Right cardiac atrium (tissue), 5 donors: ENCODE measurements around the gene MPHOSPH6. TPM values are rescaled to one million over a fixed set of nuclear protein-coding genes. Genes with fewer than 3 reads are reported as not detected.
"Not testable (repeated sequence)": the region's sequence is repeated elsewhere in the genome, so short reads cannot be mapped to it uniquely, and the experiment has no call there.

Experiments
- ATAC-seq, 2 donors: fragments of 200-7000 bp; cut with Tn5 transposase; one replicate each; pipeline versions ENCODE4 v1.8.0 to v1.9.1; 2020; ENCODE audit warnings: moderate library complexity in 2 of 2, mild to moderate bottlenecking in 1 of 2
- DNase-seq, 3 donors: peaks; one replicate each; pipeline ENCODE4 v3.0.0-alpha.2; 2020
- H3K27ac ChIP-seq: one replicate; pipeline ENCODE4 v1.5.1; 2013; ENCODE audit warnings: mild to moderate bottlenecking, low read length, control low read depth, moderate library complexity
- H3K27me3 ChIP-seq: one replicate; pipeline ENCODE4 v1.6.1; 2013; ENCODE audit not compliant: control insufficient read depth, insufficient read depth
- H3K4me1 ChIP-seq: one replicate; pipeline ENCODE4 v1.6.1; 2013; ENCODE audit warnings: low read length; ENCODE audit not compliant: control insufficient read depth, insufficient read depth
- H3K4me3 ChIP-seq: one replicate; pipeline ENCODE4 v1.5.1; 2013; ENCODE audit warnings: low read length, control low read depth
- H3K9me3 ChIP-seq: one replicate; pipeline ENCODE4 v1.6.1; 2013; ENCODE audit warnings: low read length; ENCODE audit not compliant: control insufficient read depth
- WGBS: extraction: QIAGEN DNeasy Blood & Tissue Kit; methylation state at CpG from one replicate; pipeline ENCODE4 v1.1.7; 2013; 5-methylcytosine and 5-hydroxymethylcytosine counted together
- intact Hi-C, 4 donors: fragments of 100-400 bp; cut with DNase I; formaldehyde crosslinking; loops; one replicate each; pipeline versions ENCODE4 v1.11.0 to v1.14.0; 2022 to 2023
- long read RNA-seq, 4 donors: library from polyadenylated mRNA; unstranded; transcript quantifications; one replicate each; pipeline ENCODE4 v2.0.0, GENCODE V29; 2020 to 2021
- polyA plus RNA-seq: library from polyadenylated mRNA; stranded (reverse); fragments of 200-250 nt; gene quantifications from one replicate; pipeline ENCODE4 v1.2.3, GENCODE V29; 2013
- total RNA-seq, 4 donors: library from RNA; stranded (reverse); fragmentation: NEBNext Ultra II Directional; extraction: Animal tissue kit (Norgen Biotek cat#: 25700); gene quantifications; one replicate each; pipeline ENCODE4 v1.2.1, GENCODE V29; 2021
- donor health status: healthy with polysubstance abuse.
- donor health status: DM: no; HTN: yes; CAD: no.
- donor health status: DM: no; HTN: no; CAD: no.
- donor health status: DM: no; HTN: yes; CAD: no; lungs with severe emphysema.
- donor health status: DM: yes; HTN: yes; CAD: no.

MPHOSPH6 gene
- total RNA-seq (10 to 100 TPM in 3 of 4 donors, 1 to 10 TPM in 1; 8.0 to 13.9 (median 10.9) TPM), polyA plus RNA-seq (17.4 TPM)
- long read RNA-seq, donor 1, transcript MPHOSPH6-201 (5 exons, 1,103 nt): major isoform, 13 of 17 reads
- long read RNA-seq, donor 1, partial matches to known transcripts: 0 of 17 reads
- long read RNA-seq, donor 1, other reads (novel, unspliced or antisense): 3 of 17 reads
- long read RNA-seq, donor 2, transcript MPHOSPH6-201 (5 exons, 1,103 nt): major isoform, 10 of 13 reads
- long read RNA-seq, donor 2, partial matches to known transcripts: 2 of 13 reads
- long read RNA-seq, donor 2, other reads (novel, unspliced or antisense): 0 of 13 reads
- long read RNA-seq, donor 3, transcript MPHOSPH6-201 (5 exons, 1,103 nt): major isoform, 9 of 15 reads
- long read RNA-seq, donor 3, partial matches to known transcripts: 2 of 15 reads
- long read RNA-seq, donor 3, other reads (novel, unspliced or antisense): 4 of 15 reads
- long read RNA-seq, donor 4, transcript MPHOSPH6-201 (5 exons, 1,103 nt): major isoform, 5 of 7 reads
- long read RNA-seq, donor 4, partial matches to known transcripts: 0 of 7 reads
- long read RNA-seq, donor 4, other reads (novel, unspliced or antisense): 2 of 7 reads

GRCh38 chr16:82169861-82170845 lies at the start of gene MPHOSPH6:
Gene MPHOSPH6 (minus strand): TSS chr16:82170224. CDS start chr16:82170175, 49 bp downstream.
- no peaks in the 10 kb centered on the region for H3K4me1 ChIP-seq
- no peaks in the 10 kb centered on the region for H3K27me3 ChIP-seq
- WGBS: under 1% methylated on average over 89 of the region's 89 CpGs
- intact Hi-C loops: no loop called here
- ATAC-seq (peak; percentile 99 to 100), DNase-seq (peak; percentile 92 to 97 (median 96))
- H3K9me3 ChIP-seq: no peaks in the 10 kb centered on the region
- peak within 1 kb of the TSS; percentile 83 for H3K4me3 ChIP-seq
- peak within 1 kb of the TSS; percentile 43 for H3K27ac ChIP-seq

- no peaks in the 10 kb centered on the region for H3K4me1 ChIP-seq
- ATAC-seq: peak in 1 of 2 donors; percentile 52
- intact Hi-C loops: loop anchor here in 1 of 4 donors (10.0 kb wide), 1 partner anchor 174 kb away; no protein-coding TSS in a partner anchor
- no peaks in the 10 kb centered on the region for H3K27me3 ChIP-seq
- H3K9me3 ChIP-seq: no peaks in the 10 kb centered on the region
- no peak overlapping the region for H3K4me3 ChIP-seq
- 37% methylated on average over 12 of the region's 12 CpGs for WGBS
- H3K27ac ChIP-seq: no peak overlapping the region
- DNase-seq: peak in 1 of 3 donors; percentile 26
Measured at GRCh38 chr16:82219298-82219697, 49.3 kb upstream of the MPHOSPH6 start.

GRCh38 chr16:82209314-82209713 lies 39.3 kb upstream of the MPHOSPH6 start:
- ATAC-seq, H3K9me3 ChIP-seq, H3K4me1 ChIP-seq, H3K27me3 ChIP-seq, H3K4me3 ChIP-seq, DNase-seq, intact Hi-C loops, H3K27ac ChIP-seq: not testable (repeated sequence)
- 88% methylated on average over 9 of the region's 9 CpGs for WGBS

GRCh38 chr16:82203198-82203597 lies 33.2 kb upstream of the MPHOSPH6 start:
- intact Hi-C loops: no loop called here
- H3K9me3 ChIP-seq: no peaks in the 10 kb centered on the region
- no peaks in the 10 kb centered on the region for H3K4me1 ChIP-seq
- H3K27ac ChIP-seq: no peak overlapping the region
- H3K4me3 ChIP-seq: no peak overlapping the region
- ATAC-seq (no peak), DNase-seq (no peak)
- H3K27me3 ChIP-seq: no peaks in the 10 kb centered on the region

GRCh38 chr16:82201926-82202325 lies 31.9 kb upstream of the MPHOSPH6 start:
- no peaks in the 10 kb centered on the region for H3K9me3 ChIP-seq
- 62% methylated on average over 1 of the region's 1 CpG for WGBS
- H3K4me3 ChIP-seq: no peak overlapping the region
- ATAC-seq (no peak), DNase-seq (no peak)
- H3K4me1 ChIP-seq: no peaks in the 10 kb centered on the region
- no peak overlapping the region for H3K27ac ChIP-seq
- intact Hi-C loops: no loop called here
- H3K27me3 ChIP-seq: no peaks in the 10 kb centered on the region

GRCh38 chr16:82201351-82201750 lies 31.3 kb upstream of the MPHOSPH6 start:
- 55% methylated on average over 2 of the region's 2 CpGs for WGBS
- H3K27ac ChIP-seq: no peak overlapping the region
- no peaks in the 10 kb centered on the region for H3K4me1 ChIP-seq
- ATAC-seq (no peak), DNase-seq (no peak)
- no peaks in the 10 kb centered on the region for H3K27me3 ChIP-seq
- intact Hi-C loops: no loop called here
- H3K4me3 ChIP-seq: no peak overlapping the region
- H3K9me3 ChIP-seq: no peaks in the 10 kb centered on the region

GRCh38 chr16:82199209-82199608 lies 29.2 kb upstream of the MPHOSPH6 start:
- WGBS: 66% methylated on average over 1 of the region's 1 CpG
- H3K4me1 ChIP-seq: no peaks in the 10 kb centered on the region
- ATAC-seq (no peak), DNase-seq (no peak)
- H3K4me3 ChIP-seq: no peak overlapping the region
- no peak overlapping the region for H3K27ac ChIP-seq
- H3K27me3 ChIP-seq: no peaks in the 10 kb centered on the region
- intact Hi-C loops: no loop called here
- H3K9me3 ChIP-seq: no peaks in the 10 kb centered on the region

DNA sequence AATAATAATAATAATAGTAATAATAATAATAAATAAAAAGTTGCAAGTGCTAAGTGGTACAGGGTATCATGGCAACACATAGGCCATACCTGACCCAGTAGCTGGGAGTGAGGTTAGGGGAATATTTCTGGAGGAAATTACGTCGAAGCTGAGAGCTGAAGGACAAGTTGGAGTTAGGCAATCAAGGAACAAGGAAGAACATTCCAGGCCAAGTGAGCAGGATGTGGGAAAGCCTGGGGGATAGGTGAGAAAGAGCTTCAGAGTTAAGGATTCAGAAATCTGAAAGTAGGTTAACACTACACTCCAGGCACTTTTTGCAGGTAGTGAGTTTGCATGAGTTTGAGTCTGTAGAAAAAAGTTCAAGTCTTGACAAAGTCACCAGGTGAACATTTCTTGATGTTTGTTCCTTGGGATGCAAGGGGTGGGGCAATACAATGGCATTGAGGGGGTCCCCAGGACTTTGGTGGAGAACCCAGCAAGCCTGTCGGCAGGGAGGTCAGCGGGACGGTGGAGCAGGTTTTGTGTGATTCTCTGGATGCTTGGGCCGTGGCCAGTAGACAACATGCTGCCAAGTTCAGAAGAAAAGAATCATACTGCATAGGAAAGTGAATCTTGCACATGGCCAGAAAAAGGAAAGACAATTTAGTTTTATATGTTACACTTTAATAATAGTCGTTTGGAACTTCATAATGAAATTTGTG lies 27.7 kb upstream of the MPHOSPH6 start:
- intact Hi-C loops: no loop called here
- Histone ChIP-seq H3K4me1 (no peaks in the 10 kb centered on the region), H3K27me3 (no peaks in the 10 kb centered on the region), H3K4me3 (no peak overlapping the region), H3K9me3 (no peaks in the 10 kb centered on the region), H3K27ac (no peak overlapping the region)
- WGBS: 58% methylated on average over 7 of the region's 7 CpGs
- no peak for DNase-seq
- no peak for ATAC-seq

- no peaks in the 10 kb centered on the region for H3K27me3 ChIP-seq
- DNase-seq (no peak), ATAC-seq (peak in 1 of 2 donors; percentile 50)
- no peaks in the 10 kb centered on the region for H3K4me1 ChIP-seq
- no peak overlapping the region for H3K4me3 ChIP-seq
- 42% methylated on average over 2 of the region's 2 CpGs for WGBS
- H3K9me3 ChIP-seq: no peaks in the 10 kb centered on the region
- intact Hi-C loops: no loop called here
- no peak overlapping the region for H3K27ac ChIP-seq
Measured at GRCh38 chr16:82195917-82196494, 26.0 kb upstream of the MPHOSPH6 start.

GRCh38 chr16:82194086-82194485 lies 24.1 kb upstream of the MPHOSPH6 start:
- no peaks in the 10 kb centered on the region for H3K9me3 ChIP-seq
- ATAC-seq (no peak), DNase-seq (no peak)
- H3K27ac ChIP-seq: no peak overlapping the region
- no peaks in the 10 kb centered on the region for H3K4me1 ChIP-seq
- 82% methylated on average over 1 of the region's 1 CpG for WGBS
- H3K4me3 ChIP-seq: no peak overlapping the region
- no peaks in the 10 kb centered on the region for H3K27me3 ChIP-seq
- intact Hi-C loops: no loop called here
